GM04503 (cell line): ENCODE data around the gene CDH1.
"Not testable (repeated sequence)": the region's sequence is repeated elsewhere in the genome, so short reads cannot be mapped to it uniquely, and the experiment has no call there.

Experiments used
- DNase-seq: peaks from one replicate; pipeline ENCODE4 v3.0.0-alpha.2; 2012; ENCODE audit warnings: low read depth

The CDH1 gene

DNA sequence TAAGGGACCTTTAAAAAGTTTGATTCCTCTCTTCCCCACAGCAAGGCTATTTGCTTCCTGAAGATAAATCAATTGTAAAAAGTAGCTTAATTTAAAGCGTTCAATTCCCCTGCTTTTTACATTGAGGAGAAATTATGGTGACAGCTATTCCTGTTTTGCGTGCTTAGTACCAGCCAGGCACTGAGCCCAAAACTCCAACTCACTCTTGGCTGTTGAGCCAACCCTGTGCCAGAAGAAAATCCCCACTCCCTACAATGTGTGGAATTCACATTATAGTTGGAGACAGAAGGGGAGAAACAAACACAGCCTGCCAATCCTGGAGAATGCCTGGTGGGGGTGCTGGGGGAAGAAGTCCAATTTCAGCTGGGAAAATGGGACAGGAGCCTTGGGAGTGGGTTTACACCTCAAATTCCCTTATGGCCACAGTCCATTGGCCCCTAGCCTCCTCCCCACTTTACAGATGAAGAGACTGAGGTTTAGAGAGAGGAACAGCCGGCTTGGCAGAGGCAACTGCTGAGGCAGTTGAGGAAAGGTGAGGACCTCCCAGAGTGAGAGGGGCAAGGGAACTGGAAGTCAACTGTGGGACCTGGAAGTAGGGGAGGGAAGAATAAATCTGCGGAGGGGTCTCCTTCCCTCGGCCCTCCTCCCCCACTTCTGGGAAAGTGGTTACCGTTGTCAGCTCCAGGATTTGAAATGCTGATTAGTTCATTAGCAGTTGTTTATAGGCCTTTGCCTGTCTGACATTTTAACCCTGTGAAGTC, 26.1 kb downstream of the CDH1 start:
- DNase-seq, result peak; percentile 32

DNA sequence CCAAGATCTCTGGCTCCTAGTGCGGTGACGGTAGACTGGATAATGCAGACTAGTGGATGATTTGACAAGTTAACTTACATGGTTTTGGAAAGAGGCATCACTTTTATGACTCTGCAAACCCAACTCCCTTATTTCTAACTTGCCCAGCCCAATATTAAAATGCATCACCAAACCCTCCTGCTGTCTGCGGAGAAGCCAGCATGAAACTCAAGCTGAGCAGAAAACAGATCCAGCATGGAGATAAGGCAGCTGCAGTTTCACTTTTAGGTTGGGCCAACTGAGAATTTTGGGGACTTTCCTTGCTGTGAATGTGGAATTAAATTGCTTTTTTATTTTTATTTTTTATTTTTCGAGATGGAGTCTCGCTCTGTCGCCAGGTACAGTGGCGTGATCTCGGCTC, 27.8 kb downstream of the CDH1 start:
- DNase-seq, result no peak

GRCh38 chr16:68767581-68767980, 30.5 kb downstream of the CDH1 start:
- no peak for DNase-seq

- DNase-seq, result no peak
These were observed 31.1 kb downstream of the CDH1 start for GRCh38 chr16:68768175-68768574.

DNA sequence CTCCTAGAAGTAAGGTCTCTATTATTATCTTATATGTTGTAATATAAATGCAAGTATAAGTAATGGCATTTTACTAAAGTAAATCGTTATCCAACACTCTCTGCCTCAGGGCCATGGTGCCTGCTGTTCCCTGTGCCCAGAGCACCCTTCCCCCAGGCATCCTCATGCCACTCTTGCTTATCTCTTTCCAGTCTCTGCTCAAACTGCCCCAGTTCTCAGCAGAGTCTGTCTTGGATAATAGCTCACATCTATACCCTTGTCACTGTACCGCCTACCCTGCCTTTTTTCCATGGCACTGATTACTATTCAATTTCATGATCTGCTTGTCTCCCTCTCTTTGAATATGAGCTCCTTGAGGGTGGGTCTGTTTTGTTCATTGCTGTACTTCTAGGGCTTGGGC, 31.7 kb downstream of the CDH1 start:
- no peak for DNase-seq

- DNase-seq, result no peak
These were observed 33.6 kb downstream of the CDH1 start for GRCh38 chr16:68770671-68771070.

DNA sequence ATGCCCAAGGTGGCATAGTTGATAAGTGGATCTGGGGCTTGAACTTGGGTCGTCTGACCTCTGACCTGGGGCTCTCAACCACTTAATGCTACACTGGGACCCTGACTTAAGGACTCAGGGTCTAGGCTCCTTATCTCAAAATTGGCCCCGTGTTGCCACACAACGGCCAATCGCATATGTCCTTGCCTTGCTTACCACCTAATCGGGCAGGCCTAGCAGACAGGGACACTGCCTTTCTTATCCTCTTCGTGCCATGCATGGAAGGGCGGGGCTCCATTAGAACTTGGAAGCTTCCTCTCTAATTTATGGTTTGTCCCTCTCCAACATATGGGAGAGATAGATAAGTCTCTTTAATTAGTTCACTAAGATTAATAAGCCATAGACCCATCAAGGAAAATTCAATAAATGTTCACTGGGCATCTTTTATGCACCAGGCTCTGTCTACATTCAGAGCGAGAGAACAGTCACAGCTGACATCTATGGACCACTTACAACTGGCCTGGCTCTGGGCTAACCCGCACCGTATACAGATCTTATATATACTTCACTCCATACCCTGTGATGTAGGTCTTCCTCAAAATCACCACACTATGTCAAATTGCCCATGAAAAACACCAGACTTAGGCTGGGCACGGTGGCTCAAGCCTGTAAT, 35.1 kb downstream of the CDH1 start:
- no peak for DNase-seq

GRCh38 chr16:68772871-68773270, 35.8 kb downstream of the CDH1 start:
- no peak for DNase-seq

DNA sequence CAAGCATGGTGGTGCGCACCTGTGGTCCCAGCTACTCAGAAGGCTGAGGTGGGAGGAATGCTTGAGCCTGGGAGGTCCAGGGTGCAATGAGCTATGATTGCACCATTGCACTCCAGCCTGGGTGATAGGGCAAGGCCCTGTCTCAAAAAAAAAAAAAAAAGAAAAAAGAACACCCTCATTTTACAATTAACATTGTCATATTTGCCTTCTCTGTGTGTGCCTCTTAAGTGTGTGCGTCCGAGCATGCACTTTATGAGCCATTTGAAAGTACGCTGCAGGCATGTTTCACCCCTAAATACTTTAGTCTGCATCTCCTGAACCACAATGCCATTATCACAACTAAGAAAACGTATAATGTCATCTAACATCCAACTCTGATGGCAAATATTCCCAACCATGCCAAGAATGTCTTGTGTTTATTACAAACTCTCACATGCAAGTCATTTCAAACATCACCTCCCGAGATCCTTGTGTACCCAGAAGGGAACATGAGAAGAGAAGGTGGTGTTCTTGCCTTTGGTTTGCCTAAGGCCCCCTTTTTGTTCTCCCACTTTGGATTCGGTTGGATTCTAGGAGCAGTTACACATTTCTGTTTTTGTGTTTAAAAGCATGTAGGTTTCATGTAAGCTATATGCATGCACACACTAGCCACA, 38.0 kb downstream of the CDH1 start:
- no peak for DNase-seq

DNA sequence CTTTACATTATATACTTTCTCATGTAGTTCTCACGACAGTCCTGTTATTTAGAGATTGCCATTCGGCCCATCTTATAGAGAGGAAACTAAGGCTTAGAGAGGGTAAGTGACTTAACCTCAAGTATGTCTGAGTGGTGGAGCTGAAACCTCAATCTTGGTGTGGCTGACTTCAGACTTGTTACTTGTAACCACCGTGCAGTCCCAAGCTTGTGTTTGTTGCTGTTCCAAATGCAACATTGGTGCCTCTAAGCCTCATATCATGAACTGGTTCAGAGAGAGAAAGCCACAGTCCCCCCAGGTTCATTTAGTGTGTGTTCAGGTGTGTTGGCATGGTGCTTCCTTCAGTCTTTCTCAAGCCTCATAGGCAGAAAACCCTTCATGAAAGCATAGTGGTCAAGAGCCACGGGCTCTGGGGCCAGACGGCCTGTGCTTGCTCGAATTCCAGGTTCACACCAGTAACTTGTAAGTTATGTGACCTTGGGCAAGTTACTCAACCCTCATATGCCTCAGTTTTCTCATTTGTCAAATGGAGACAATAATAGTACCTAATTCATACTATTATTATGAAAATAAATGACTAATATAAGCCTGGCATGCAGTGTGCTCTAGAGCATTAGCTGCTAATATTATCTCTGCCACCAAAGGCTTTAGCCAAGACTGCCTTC, 39.9 kb downstream of the CDH1 start:
- DNase-seq, result no peak

- no peak for DNase-seq
These were observed 41.6 kb downstream of the CDH1 start for GRCh38 chr16:68778551-68779231.

- no peak for DNase-seq
These were observed 42.8 kb downstream of the CDH1 start for GRCh38 chr16:68779891-68780290.

GRCh38 chr16:68781784-68782183, 44.7 kb downstream of the CDH1 start:
- no peak for DNase-seq

DNA sequence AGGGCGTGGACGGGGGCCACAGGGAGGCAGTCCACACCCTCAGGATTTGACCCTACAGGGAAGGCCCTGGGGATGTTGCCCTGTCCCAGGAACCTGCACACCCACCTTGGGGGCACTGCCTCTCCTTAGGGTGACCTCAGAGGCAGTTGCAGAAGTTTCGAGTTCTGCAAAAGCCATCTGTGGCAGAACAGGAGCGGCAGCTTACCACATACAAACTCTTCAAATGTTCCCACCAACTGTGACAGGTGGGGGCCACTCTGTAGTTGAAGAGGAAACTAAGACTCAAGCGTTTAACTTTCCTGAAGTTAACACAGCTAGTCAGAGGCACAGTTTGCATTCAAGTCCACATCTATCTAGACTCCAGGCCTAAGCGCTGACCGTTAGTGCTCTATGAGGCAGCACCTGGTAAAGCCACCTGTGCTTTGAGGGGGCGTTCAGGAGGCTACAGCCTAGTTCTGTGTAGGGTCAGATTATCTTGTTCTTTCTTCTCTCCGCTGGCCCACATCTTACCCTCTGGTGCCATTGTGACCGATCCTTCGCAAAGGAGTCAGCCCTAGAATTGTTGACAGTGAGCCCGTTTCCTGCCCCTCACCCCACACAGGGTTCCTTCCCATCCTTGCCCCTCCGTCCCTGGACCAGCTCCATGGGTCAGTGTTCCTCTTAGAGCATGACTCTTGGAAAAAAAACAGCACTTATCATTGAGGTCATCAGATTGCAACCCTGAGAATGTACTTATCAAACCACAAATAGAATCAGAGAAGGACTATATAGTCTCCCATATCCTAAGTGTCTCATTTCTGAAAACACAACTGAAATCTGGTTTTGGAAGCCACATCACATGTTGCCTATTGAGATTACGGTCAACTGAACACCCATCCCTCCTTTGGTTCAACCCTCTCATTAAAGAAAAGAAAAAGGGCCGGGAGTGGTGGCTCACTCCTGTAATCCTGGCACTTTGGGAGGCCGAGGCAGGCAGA, 45.4 kb downstream of the CDH1 start:
- no peak for DNase-seq

DNA sequence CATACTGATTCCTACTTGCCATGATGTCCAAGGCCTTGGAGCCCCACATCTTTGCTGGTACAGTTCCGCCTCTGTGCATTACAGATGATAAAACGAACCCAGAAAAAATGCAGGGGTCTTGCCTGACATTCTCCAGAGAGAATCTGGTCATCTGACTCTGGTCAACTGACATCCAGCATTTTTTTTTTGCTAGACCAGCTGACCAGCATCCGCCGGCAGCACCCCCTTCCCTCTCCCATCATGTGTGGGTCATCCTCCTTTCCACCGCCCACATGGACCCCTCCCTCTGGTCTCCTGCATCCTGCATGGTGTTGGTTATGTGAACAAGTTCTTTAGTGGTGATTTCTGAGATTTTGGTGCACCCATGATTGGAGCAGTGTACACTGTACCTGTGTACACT, 47.1 kb downstream of the CDH1 start:
- DNase-seq, result no peak

GRCh38 chr16:68784721-68785120, 47.6 kb downstream of the CDH1 start:
- no peak for DNase-seq

- DNase-seq, result no peak
These were observed 48.6 kb downstream of the CDH1 start for GRCh38 chr16:68785715-68786114.

DNA sequence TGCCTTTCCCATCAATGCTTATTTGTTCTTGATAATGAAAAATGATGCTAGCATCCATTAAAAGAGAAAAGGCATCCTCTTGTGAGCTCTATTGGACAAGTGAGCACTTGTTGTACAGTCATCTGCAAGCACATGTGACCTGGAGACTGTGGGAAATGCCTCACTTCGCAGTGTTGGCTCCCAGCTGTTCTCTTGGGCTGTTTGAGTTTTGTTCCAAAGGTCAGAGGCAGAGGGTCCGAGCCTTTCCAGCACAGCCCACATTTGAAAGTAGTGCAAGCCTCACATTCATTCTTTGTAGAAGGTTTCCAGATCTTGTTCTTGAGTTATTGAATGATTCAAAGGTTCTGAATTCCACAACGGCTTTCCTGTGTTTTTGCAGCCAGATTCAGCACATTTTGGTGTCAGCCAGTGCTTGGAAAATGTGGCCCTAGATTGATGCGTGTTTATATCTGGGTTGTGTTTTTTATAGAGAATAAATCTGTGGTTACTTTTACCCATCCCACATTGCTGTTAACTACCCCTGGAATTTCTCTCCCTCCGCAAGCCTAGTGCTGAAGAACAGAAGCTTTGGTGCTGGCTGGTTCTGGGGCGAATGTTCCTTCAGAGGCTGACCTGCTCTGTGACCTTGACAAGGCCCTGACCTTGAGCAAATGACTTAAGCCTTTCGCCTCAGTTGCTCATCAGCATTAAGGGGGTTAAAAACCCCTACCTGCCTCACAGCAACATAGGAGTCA, 49.8 kb downstream of the CDH1 start:
- DNase-seq, result peak; percentile 21

- not testable (repeated sequence) for DNase-seq
These were observed 50.3 kb downstream of the CDH1 start for GRCh38 chr16:68787419-68787807.

DNA sequence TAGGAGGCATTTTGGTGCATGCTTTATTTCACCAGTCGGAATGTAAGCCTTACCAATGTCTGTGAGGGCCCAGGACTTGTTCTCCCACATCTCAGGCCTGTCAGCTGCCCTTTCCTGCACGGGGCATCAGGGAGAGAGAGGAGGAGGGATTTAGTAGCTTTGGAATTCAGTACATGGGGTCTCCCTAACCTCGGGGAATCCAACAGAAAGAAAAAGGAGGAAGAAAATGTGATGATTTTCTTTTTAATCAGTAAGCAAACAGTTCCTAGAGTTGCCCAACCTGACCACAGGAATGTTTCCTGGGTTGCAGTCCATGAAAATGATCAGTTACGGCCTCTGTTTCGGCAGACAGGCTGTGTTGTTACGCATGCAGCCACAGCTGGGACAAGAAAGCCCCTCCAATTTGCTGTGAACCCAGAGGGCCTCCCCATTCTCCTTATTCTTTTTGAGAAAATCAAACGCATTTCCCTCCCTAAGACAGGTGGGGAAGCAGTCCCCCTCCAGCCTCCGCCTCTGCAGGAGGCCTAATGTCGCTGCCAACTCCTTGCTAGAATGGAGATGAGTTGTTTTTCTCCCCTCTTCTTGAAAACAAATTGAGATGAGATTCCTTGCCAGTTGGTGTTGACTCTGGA, 53.2 kb downstream of the CDH1 start:
- DNase-seq, result peak; percentile 63
